HepG2 (cell line): ENCODE results near the gene RBM25. TPM values are rescaled to one million over a fixed set of nuclear protein-coding genes. Genes with fewer than 3 reads are reported as not detected.

Experiments
- ATAC-seq: fragments of 200-7000 bp; cut with Tn5 transposase; 3 replicates; pipeline ENCODE4 v1.9.1; 2020; ENCODE audit warnings: mild to moderate bottlenecking, moderate library complexity
- Bru-seq: library from RNA; stranded (reverse); fragments of 400-500 nt; gene quantifications from one replicate; lab custom pipeline; 2021; lab: Mats Ljungman, UMichigan
- BruChase-seq, 2 experiments: library from RNA; stranded (reverse); fragments of 400-500 nt; gene quantifications; one replicate each; lab custom pipeline; 2021; lab: Mats Ljungman, UMichigan
- BruUV-seq: library from RNA; stranded (reverse); fragments of 400-500 nt; replicated peaks from 2 replicates; lab custom pipeline; 2021; lab: Mats Ljungman, UMichigan
- CTCF ChIA-PET: fragments of 300-600 bp; formaldehyde crosslinking; extraction: SDS; loops from one replicate; lab custom pipeline; 2021; ENCODE audit warnings: low total read pairs, inconsistent platforms, low intra/inter-chr PET ratio; lab: Yijun Ruan, JAX
- POLR2A ChIA-PET: fragments of 350-600 bp; sonication (Branson Sonifier 250); formaldehyde crosslinking; loops from one replicate; lab custom pipeline; 2020; ENCODE audit warnings: antibody characterized with exemption, inconsistent platforms; lab: Yijun Ruan, JAX
- DNase-seq: peaks from one replicate; pipeline ENCODE4 v3.0.0-alpha.2; 2015; ENCODE audit warnings: low spot score
- FAIRE-seq: peaks from 3 replicates; lab custom pipeline; 2011; peaks lifted over from hg19 to GRCh38; lab: Jason Lieb, UNC
- H2AFZ ChIP-seq: one replicate; pipeline ENCODE4 v1.6.1; 2011; ENCODE audit warnings: low read length, inconsistent platforms
- H3K27ac ChIP-seq: fragments of 300-600 bp; 3 replicates; pipeline ENCODE4 v1.8.0; 2011; ENCODE audit warnings: mixed run types, mild to moderate bottlenecking, mixed read lengths, low read length, inconsistent platforms; ENCODE audit not compliant: insufficient read depth; ENCODE audit errors: extremely low read length
- H3K27me3 ChIP-seq, 2 experiments: fragments of 200-600 bp in 1 of 2; 2 replicates in 1 of 2; 3 replicates in 1 of 2; pipeline versions ENCODE4 v1.6.0 to v1.8.0; 2011; ENCODE audit warnings: low read length in 2 of 2, mild to moderate bottlenecking in 2 of 2, moderate library complexity in 2 of 2, inconsistent platforms in 1 of 2; ENCODE audit not compliant: insufficient read depth in 2 of 2, control insufficient read depth in 1 of 2
- H3K36me3 ChIP-seq, 2 experiments: fragments of 200-600 bp in 1 of 2; replicated peaks in 1 of 2; 2 replicates in 1 of 2; 3 replicates in 1 of 2; pipeline versions ENCODE4 v1.5.1 to v1.8.0; 2011; ENCODE audit warnings: low read length in 2 of 2, inconsistent platforms in 1 of 2; ENCODE audit not compliant: insufficient read depth in 2 of 2, control insufficient read depth in 1 of 2
- H3K4me1 ChIP-seq: 2 replicates; pipeline ENCODE4 v1.5.1; 2012; ENCODE audit warnings: low read length, inconsistent platforms; ENCODE audit not compliant: insufficient read depth
- H3K4me2 ChIP-seq: 2 replicates; pipeline ENCODE4 v1.6.0; 2011; ENCODE audit warnings: low read depth, low read length, inconsistent platforms
- H3K4me3 ChIP-seq, 3 experiments: fragments of 200-600 bp in 1 of 3; sonication (generic), shearing (Covaris generic) in 1 of 3; replicated peaks in 1 of 3; 2 replicates each; pipeline ENCODE4 v1.5.1; 2011 to 2016; ENCODE audit warnings: low read length in 3 of 3, inconsistent platforms in 2 of 3, low read depth in 2 of 3, mild to moderate bottlenecking in 2 of 3, control low read depth in 1 of 3, mixed read lengths in 1 of 3; ENCODE audit not compliant: insufficient read depth in 1 of 3
- H3K79me2 ChIP-seq: one replicate; pipeline ENCODE4 v1.6.1; 2011; ENCODE audit warnings: low read length, inconsistent platforms; ENCODE audit not compliant: insufficient read depth
- H3K9ac ChIP-seq: 2 replicates; pipeline ENCODE4 v1.6.0; 2011; ENCODE audit warnings: mild to moderate bottlenecking, low read depth, low read length, inconsistent platforms; ENCODE audit not compliant: insufficient read depth
- H3K9me3 ChIP-seq: 2 replicates; pipeline ENCODE4 v1.5.1; 2012; ENCODE audit warnings: mild to moderate bottlenecking, low read length
- H4K20me1 ChIP-seq: 2 replicates; pipeline ENCODE4 v1.6.0; 2011; ENCODE audit warnings: inconsistent platforms, mild to moderate bottlenecking, low read length, moderate library complexity; ENCODE audit not compliant: insufficient read depth
- ATM ChIP-seq: fragments of 450-650 bp; IDR thresholded peaks from 2 replicates; pipeline ENCODE4 v1.7.1; 2017; ENCODE audit warnings: mild to moderate bottlenecking, borderline replicate concordance
- GATAD1 ChIP-seq: IDR thresholded peaks from 2 replicates; pipeline ENCODE4 v1.6.1; 2016; ENCODE audit warnings: missing genetic modification reagents, missing compliant biosample characterization
- HNRNPLL ChIP-seq: fragments of 200-400 bp; formaldehyde crosslinking; IDR thresholded peaks from 2 replicates; pipeline ENCODE4 v1.6.1; 2017; ENCODE audit warnings: mild to moderate bottlenecking, low read depth, low read length; ENCODE audit not compliant: poor library complexity, severe bottlenecking
- MTA1 ChIP-seq: sonication (generic); formaldehyde crosslinking; IDR thresholded peaks from 2 replicates; pipeline ENCODE4 v1.4.0; 2020; ENCODE audit warnings: missing genetic modification reagents, mild to moderate bottlenecking, borderline replicate concordance
- NCOA5 ChIP-seq: sonication (generic); formaldehyde crosslinking; IDR thresholded peaks from 2 replicates; pipeline ENCODE4 v1.4.0; 2020; ENCODE audit warnings: missing genetic modification reagents
- REST ChIP-seq, 2 experiments: IDR thresholded peaks; 2 replicates each; pipeline ENCODE4 v1.6.1; 2011 to 2012; ENCODE audit warnings: low read length in 2 of 2, borderline replicate concordance in 1 of 2, low read depth in 1 of 2, mild to moderate bottlenecking in 1 of 2, moderate library complexity in 1 of 2
- RXRB ChIP-seq: IDR thresholded peaks from 2 replicates; pipeline ENCODE4 v1.6.1; 2016; ENCODE audit warnings: borderline replicate concordance, missing genetic modification reagents, missing compliant biosample characterization
- TOPORS ChIP-seq: sonication (generic); formaldehyde crosslinking; IDR thresholded peaks from 2 replicates; pipeline ENCODE4 v1.8.0; 2023; ENCODE audit warnings: mild to moderate bottlenecking, missing genetic modification reagents
- ZNF12 ChIP-seq: sonication (generic); formaldehyde crosslinking; IDR thresholded peaks from 2 replicates; pipeline ENCODE4 v1.5.0; 2020; ENCODE audit warnings: missing genetic modification reagents
- ZNF337 ChIP-seq: sonication (generic); formaldehyde crosslinking; IDR thresholded peaks from 2 replicates; pipeline ENCODE4 v1.5.1; 2020; ENCODE audit warnings: missing genetic modification reagents, low read depth, mild to moderate bottlenecking, borderline replicate concordance
- ZSCAN9 ChIP-seq: IDR thresholded peaks from 2 replicates; pipeline ENCODE4 v1.6.1; 2016; ENCODE audit warnings: borderline replicate concordance
- ZUFSP ChIP-seq: sonication (generic); formaldehyde crosslinking; IDR thresholded peaks from 2 replicates; pipeline ENCODE4 v1.9.0; 2021; ENCODE audit warnings: missing genetic modification reagents, mild to moderate bottlenecking, borderline replicate concordance
- WGBS: methylation state at CpG from one replicate; pipeline ENCODE4 v1.1.6; 2017; ENCODE audit warnings: low lambda C conversion rate; 5-methylcytosine and 5-hydroxymethylcytosine counted together
- in situ Hi-C: cut with HindIII; loops from 2 replicates; pipeline ENCODE4 v1.10.0; 2017; ENCODE audit warnings: low pct_unique_long_range_greater_than_20kb; ENCODE audit not compliant: extremely low pct_ligation_motif_present
- intact Hi-C: fragments of 100-400 bp; cut with micrococcal nuclease; formaldehyde crosslinking; loops from one replicate; pipeline ENCODE4 v1.10.0; 2022; ENCODE audit not compliant: unreplicated experiment
- long read RNA-seq, 2 experiments: library from RNA in 1 of 2; library from polyadenylated mRNA in 1 of 2; stranded (forward) in 1 of 2; unstranded in 1 of 2; transcript quantifications; one replicate each; pipeline ENCODE4 v2.0.0, GENCODE V29; 2019 to 2022
- polyA minus RNA-seq, 3 experiments: library from RNA; depleted of rRNA, polyadenylated mRNA; stranded (reverse); fragments of >200 nt; gene quantifications; 2 replicates each; pipeline ENCODE4 v1.2.3, GENCODE V29; 2011; ENCODE audit warnings: low replicate concordance in 1 of 3
- polyA plus RNA-seq, 8 experiments: library from polyadenylated mRNA; depleted of rRNA in 3 of 8; stranded (reverse) in 7 of 8; unstranded in 1 of 8; fragments of >200 nt; fragmentation: Illumina TruSeq in 4 of 8; extraction: Trizol in 4 of 8; gene quantifications; 2 replicates each; pipeline versions ENCODE4 v1.2.1 to v1.2.3, GENCODE V29; 2011 to 2016; ENCODE audit warnings: low read depth in 4 of 8, missing spikeins in 1 of 8, mixed read lengths in 1 of 8; ENCODE audit not compliant: insufficient read depth in 1 of 8
- total RNA-seq, 5 experiments: library from RNA; depleted of rRNA; stranded (reverse); fragments of >200 nt; fragmentation: Illumina TruSeq; extraction: Trizol; gene quantifications; 2 replicates each; pipeline ENCODE4 v1.2.3, GENCODE V29; 2016; ENCODE audit warnings: low read depth in 1 of 5

The RBM25 gene
- total RNA-seq (2016; rRNA removed; fragmentation: Illumina TruSeq; extraction: Trizol) = 52.0 and 65.9 TPM in 2 replicates
- total RNA-seq (2016; cell fraction: cytosol; rRNA removed; fragmentation: Illumina TruSeq; extraction: Trizol; ENCODE audit: low read depth) = 5.3 and 6.4 TPM in 2 replicates
- 42.3 and 65.8 TPM in 2 replicates for total RNA-seq (2016; cell fraction: insoluble cytoplasmic fraction; rRNA removed; fragmentation: Illumina TruSeq; extraction: Trizol)
- total RNA-seq (2016; cell fraction: membrane; rRNA removed; fragmentation: Illumina TruSeq; extraction: Trizol) = 9.0 and 11.3 TPM in 2 replicates
- 105 and 115 TPM in 2 replicates for total RNA-seq (2016; cell fraction: nucleus; rRNA removed; fragmentation: Illumina TruSeq; extraction: Trizol)
- 34.1 and 39.4 TPM in 2 replicates for polyA plus RNA-seq (2011; rRNA removed)
- 5.0 and 6.1 TPM in 2 replicates for polyA plus RNA-seq (2011; cell fraction: cytosol; rRNA removed)
- polyA plus RNA-seq (2011; cell fraction: nucleus; rRNA removed) = 95.4 and 160 TPM in 2 replicates
- 64.2 and 68.8 TPM in 2 replicates for polyA plus RNA-seq (2012)
- polyA plus RNA-seq (2016; cell fraction: cytosol; fragmentation: Illumina TruSeq; extraction: Trizol; ENCODE audit: low read depth) = 1.1 and 1.4 TPM in 2 replicates
- polyA plus RNA-seq (2016; cell fraction: insoluble cytoplasmic fraction; fragmentation: Illumina TruSeq; extraction: Trizol; ENCODE audit: low read depth) = 65.5 and 68.1 TPM in 2 replicates
- polyA plus RNA-seq (2016; cell fraction: membrane; fragmentation: Illumina TruSeq; extraction: Trizol; ENCODE audit: low read depth) = 4.0 and 4.2 TPM in 2 replicates
- 201 and 204 TPM in 2 replicates for polyA plus RNA-seq (2016; cell fraction: nucleus; fragmentation: Illumina TruSeq; extraction: Trizol; ENCODE audit: insufficient read depth, low read depth)
- polyA minus RNA-seq (2011; rRNA and poly(A)+ RNA removed; ENCODE audit: low replicate concordance) = 30.8 and 41.0 TPM in 2 replicates
- polyA minus RNA-seq (2011; cell fraction: cytosol; rRNA and poly(A)+ RNA removed) = 10.6 and 11.1 TPM in 2 replicates
- 177 and 245 TPM in 2 replicates for polyA minus RNA-seq (2011; cell fraction: nucleus; rRNA and poly(A)+ RNA removed)
- percentile 92 among the genes with signal in this experiment for Bru-seq, nascent RNA
- BruChase-seq, experiment 1, labeled RNA remaining after a 6-hour chase = percentile 95 among the genes with signal in this experiment
- percentile 93 among the genes with signal in this experiment for BruChase-seq, experiment 2, labeled RNA remaining after a 2-hour chase
- long read RNA-seq, experiment 1, full-length matches to known transcripts = 7 of 25 reads
- long read RNA-seq, experiment 1, partial matches to known transcripts = 15 of 25 reads
- long read RNA-seq, experiment 1, other reads (novel, unspliced or antisense) = 3 of 25 reads
- long read RNA-seq, experiment 2, partial matches to known transcripts = 51 of 54 reads
- long read RNA-seq, experiment 2, other reads (novel, unspliced or antisense) = 3 of 54 reads

- POLR2A ChIA-PET = interaction anchor here (0.6 to 2.4 kb wide), 23 partner anchors 8 to 511 kb away, joined by 3 to 38 read pairs (median 4); partner anchors contain the start of genes ACOT2, NUMB, PSEN1 and RIOX1
- Histone ChIP-seq H3K4me3 (peak within 1 kb of the TSS; percentile 82 to 95 (median 93)), H4K20me1 (peaks cover 26% of the 10 kb centered on the region), H3K36me3 (peaks cover 0 to 10% of the 10 kb centered on the region in 2 experiments; a peak in 3 of 5 replicates), H3K27me3 (no peaks in the 10 kb centered on the region; a peak in 1 of 5 replicates), H3K27ac (peak within 1 kb of the TSS; percentile 99), H3K9ac (peak within 1 kb of the TSS; percentile 96), H3K9me3 (no peaks in the 10 kb centered on the region), H3K4me1 (peaks cover 31% of the 10 kb centered on the region), H3K4me2 (peak within 1 kb of the TSS; percentile 83), H2AFZ (peak within 1 kb of the TSS; percentile 9), H3K79me2 (peaks cover 45% of the 10 kb centered on the region)
- FAIRE-seq (peak; percentile 93), DNase-seq (peak; percentile 98), ATAC-seq (peak; percentile 96)
- BruUV-seq = no TSS peak
- CTCF ChIA-PET = no interaction called here
- in situ Hi-C loops = no loop called here
- intact Hi-C loops = loop anchor here (5.0 kb wide), 1 partner anchor 79 kb away; the partner anchor contains the start of gene PSEN1
- WGBS = 2% methylated on average over 26 of the region's 57 CpGs
- TF ChIP-seq ZNF337 = 0 out of 2 replicates have a peak, but pooled peaks have one; percentile 43
- TF ChIP-seq GATAD1 (CRISPR knock-in tag) = peak; percentile 87
- no peak for TF ChIP-seq ATM
- TF ChIP-seq ZNF12 (CRISPR knock-in tag) = no peak
- TF ChIP-seq ZSCAN9 (CRISPR knock-in tag) = peak; percentile 39; the same call in 1 of the 2 replicates
- no peak for TF ChIP-seq NCOA5 (CRISPR knock-in tag)
- TF ChIP-seq MTA1 (CRISPR knock-in tag) = peak; percentile 68
- peak; percentile 71 for TF ChIP-seq HNRNPLL
- no peak for TF ChIP-seq REST (IDR thresholded peaks at IDR 0.05; ENCODE audit: borderline replicate concordance in 1 of 2, low read depth in 1 of 2, low read length in 2 of 2)
- no peak for TF ChIP-seq ZUFSP
- TF ChIP-seq TOPORS (CRISPR knock-in tag) = 0 out of 2 replicates have a peak, but pooled peaks have one; percentile 20
- TF ChIP-seq RXRB (CRISPR knock-in tag) = peak; percentile 70; the same call in 1 of the 2 replicates
Observed at GRCh38 chr14:73058224-73058921, at the start of gene RBM25. RBM25 (plus strand) TSS chr14:73058534; CDS start chr14:73071642, 13,108 bp downstream.
